ENCODE measurements around the gene PAXIP1. TPM values are rescaled to one million over a fixed set of nuclear protein-coding genes. Genes with fewer than 3 reads are reported as not detected.

Gene PAXIP1
- polyA plus RNA-seq, 4 donors = 3.8 to 14.4 (median 6.2) TPM

DNA sequence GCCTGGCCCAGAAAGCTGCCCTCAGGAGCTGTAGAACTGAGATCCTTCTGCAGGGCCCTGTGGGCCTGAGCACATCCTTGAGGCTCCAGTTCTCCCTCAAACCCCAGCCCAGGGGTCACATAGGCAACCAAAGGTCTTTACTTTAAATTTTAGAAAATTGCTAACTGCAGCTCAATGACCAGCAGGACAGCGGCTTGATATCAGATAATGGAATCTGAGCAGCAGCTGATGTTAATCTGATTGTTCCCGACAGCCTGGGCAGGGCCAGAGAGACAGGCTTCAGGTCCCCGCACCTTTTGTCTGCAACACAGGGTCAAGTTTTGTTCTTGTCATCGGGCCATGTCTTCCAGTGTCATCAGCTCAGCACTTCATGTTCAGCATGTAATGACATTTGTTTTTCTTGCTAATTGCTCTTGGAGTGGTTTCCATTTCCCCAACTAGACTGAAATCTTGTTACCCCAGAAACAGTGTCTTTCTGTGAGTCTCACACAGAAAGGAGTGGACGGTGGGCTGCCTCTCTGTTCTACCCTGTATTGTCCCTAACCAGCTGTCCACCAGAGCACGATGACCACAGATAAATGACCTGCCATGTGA lies 91.0 kb downstream of the PAXIP1 start:
- Histone ChIP-seq H3K4me3 (ENCODE audit: low read depth in 1 of 3, low read length in 3 of 3) (no peak overlapping the region), H3K9me3 (ENCODE audit: control insufficient read depth in 2 of 2, insufficient read depth in 1 of 2, low read depth in 1 of 2, low read length in 1 of 2) (peaks cover 0 to 17% of the 10 kb centered on the region in 2 donors), H3K27ac (ENCODE audit: low read depth in 1 of 3, low read length in 2 of 3) (no peak overlapping the region), H3K4me1 (ENCODE audit: control insufficient read depth in 3 of 3, insufficient read depth in 2 of 3, low read depth in 1 of 3, low read length in 2 of 3) (no peaks in the 10 kb centered on the region), H3K36me3 (ENCODE audit: control insufficient read depth in 3 of 3, insufficient read depth in 2 of 3, low read depth in 1 of 3, low read length in 3 of 3) (no peaks in the 10 kb centered on the region), H3K27me3 (ENCODE audit: control insufficient read depth in 3 of 3, insufficient read depth in 3 of 3, low read length in 3 of 3) (peaks cover 0 to 14% (median 5%) of the 10 kb centered on the region in 3 donors)
- FAIRE-seq = no peak
- WGBS, 3 donors = 83 to 87% (median 83%) methylated on average over 6 of the region's 6 CpGs
- no peak for DNase-seq

DNA sequence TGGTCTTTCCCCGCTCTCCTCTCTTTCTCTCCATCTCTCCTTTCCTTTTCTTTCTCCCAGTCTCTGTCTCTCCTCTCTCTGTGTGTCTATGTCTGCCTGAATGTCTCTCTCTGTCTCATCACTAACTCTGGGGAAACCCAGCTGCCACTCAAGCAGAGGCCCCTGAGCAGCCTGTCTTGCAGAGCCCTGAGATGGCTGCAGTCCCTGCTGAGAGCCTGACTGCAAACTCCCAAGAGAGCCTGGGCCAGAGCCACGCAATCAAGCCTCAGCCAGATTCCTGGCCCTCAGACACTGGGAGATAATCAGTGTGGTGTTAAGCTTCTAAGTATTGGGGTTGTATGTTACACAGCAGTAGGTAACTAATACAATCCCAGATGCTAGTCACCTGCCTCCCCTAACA lies 91.5 kb downstream of the PAXIP1 start:
- no peak for DNase-seq
- Histone ChIP-seq H3K4me3 (ENCODE audit: low read depth in 1 of 3, low read length in 3 of 3) (no peak overlapping the region), H3K9me3 (ENCODE audit: control insufficient read depth in 2 of 2, insufficient read depth in 1 of 2, low read depth in 1 of 2, low read length in 1 of 2) (peaks cover 0 to 17% of the 10 kb centered on the region in 2 donors), H3K27ac (ENCODE audit: low read depth in 1 of 3, low read length in 2 of 3) (no peak overlapping the region), H3K4me1 (ENCODE audit: control insufficient read depth in 3 of 3, insufficient read depth in 2 of 3, low read depth in 1 of 3, low read length in 2 of 3) (no peaks in the 10 kb centered on the region), H3K36me3 (ENCODE audit: control insufficient read depth in 3 of 3, insufficient read depth in 2 of 3, low read depth in 1 of 3, low read length in 3 of 3) (no peaks in the 10 kb centered on the region), H3K27me3 (ENCODE audit: control insufficient read depth in 3 of 3, insufficient read depth in 3 of 3, low read length in 3 of 3) (peaks cover 0 to 14% (median 3%) of the 10 kb centered on the region in 3 donors)
- FAIRE-seq = no peak
- WGBS, 3 donors = 86 to 100% (median 90%) methylated on average over 2 of the region's 2 CpGs

DNA sequence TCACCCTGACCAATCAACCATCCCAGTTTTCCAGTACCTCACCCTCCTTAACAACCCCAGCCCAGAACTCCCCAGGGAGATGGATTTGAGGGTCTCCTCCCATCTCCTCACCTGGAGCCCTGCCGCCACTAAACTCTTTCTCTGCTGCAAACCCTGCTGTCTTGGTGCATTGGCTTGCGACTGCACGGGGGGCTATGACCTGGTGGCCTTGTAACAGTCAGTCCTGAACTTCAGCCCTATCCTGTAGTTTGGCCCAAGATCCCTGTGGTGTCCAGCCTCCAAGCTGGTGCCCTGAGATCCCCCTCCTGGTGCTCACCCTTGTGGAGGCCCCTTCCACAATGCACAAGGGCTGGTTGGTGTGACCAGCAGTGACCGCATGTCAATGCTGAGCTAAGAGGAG lies 91.9 kb downstream of the PAXIP1 start:
- H3K4me1 ChIP-seq (ENCODE audit: control insufficient read depth in 3 of 3, insufficient read depth in 2 of 3, low read depth in 1 of 3, low read length in 2 of 3) = no peaks in the 10 kb centered on the region
- no peaks in the 10 kb centered on the region for H3K36me3 ChIP-seq (ENCODE audit: control insufficient read depth in 3 of 3, insufficient read depth in 2 of 3, low read depth in 1 of 3, low read length in 3 of 3)
- FAIRE-seq = no peak
- WGBS, 3 donors = 72 to 99% (median 96%) methylated on average over 4 of the region's 4 CpGs
- DNase-seq = no peak
- H3K27ac ChIP-seq (ENCODE audit: low read depth in 1 of 3, low read length in 2 of 3) = no peak overlapping the region
- H3K9me3 ChIP-seq (ENCODE audit: control insufficient read depth in 2 of 2, insufficient read depth in 1 of 2, low read depth in 1 of 2, low read length in 1 of 2) = peaks cover 0 to 17% of the 10 kb centered on the region in 2 donors
- H3K4me3 ChIP-seq (ENCODE audit: low read depth in 1 of 3, low read length in 3 of 3) = no peak overlapping the region
- H3K27me3 ChIP-seq (ENCODE audit: control insufficient read depth in 3 of 3, insufficient read depth in 3 of 3, low read length in 3 of 3) = peaks cover 0 to 14% (median 3%) of the 10 kb centered on the region in 3 donors

DNA sequence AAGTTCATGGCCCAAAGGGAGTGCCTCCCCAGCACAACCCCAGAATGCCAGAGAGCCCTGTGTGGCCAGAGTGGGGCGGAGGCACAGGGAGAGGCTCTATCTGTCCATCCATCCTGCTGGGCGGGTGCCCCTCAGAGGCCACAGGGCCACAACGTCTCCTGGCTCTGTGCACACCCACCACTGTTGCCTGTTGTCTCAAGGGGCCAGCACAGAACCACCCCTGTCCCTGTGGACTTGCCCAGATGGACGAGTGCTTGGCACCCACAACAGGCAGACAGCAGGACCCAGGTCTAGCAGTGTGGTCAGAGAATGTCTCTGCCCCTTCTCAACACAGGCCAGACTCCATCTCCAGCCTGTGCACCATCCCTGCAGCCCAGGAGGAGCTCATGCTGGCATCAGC lies 92.8 kb downstream of the PAXIP1 start:
- no peak overlapping the region for H3K4me3 ChIP-seq (ENCODE audit: low read depth in 1 of 3, low read length in 3 of 3)
- no peak overlapping the region for H3K27ac ChIP-seq (ENCODE audit: low read depth in 1 of 3, low read length in 2 of 3)
- no peaks in the 10 kb centered on the region for H3K36me3 ChIP-seq (ENCODE audit: control insufficient read depth in 3 of 3, insufficient read depth in 2 of 3, low read depth in 1 of 3, low read length in 3 of 3)
- WGBS, 3 donors = 60 to 73% (median 68%) methylated on average over 4 of the region's 4 CpGs
- peaks cover 0 to 17% of the 10 kb centered on the region in 2 donors for H3K9me3 ChIP-seq (ENCODE audit: control insufficient read depth in 2 of 2, insufficient read depth in 1 of 2, low read depth in 1 of 2, low read length in 1 of 2)
- FAIRE-seq = no peak
- no peaks in the 10 kb centered on the region for H3K4me1 ChIP-seq (ENCODE audit: control insufficient read depth in 3 of 3, insufficient read depth in 2 of 3, low read depth in 1 of 3, low read length in 2 of 3)
- H3K27me3 ChIP-seq (ENCODE audit: control insufficient read depth in 3 of 3, insufficient read depth in 3 of 3, low read length in 3 of 3) = peaks cover 0 to 13% (median 0%) of the 10 kb centered on the region in 3 donors
- no peak for DNase-seq

DNA sequence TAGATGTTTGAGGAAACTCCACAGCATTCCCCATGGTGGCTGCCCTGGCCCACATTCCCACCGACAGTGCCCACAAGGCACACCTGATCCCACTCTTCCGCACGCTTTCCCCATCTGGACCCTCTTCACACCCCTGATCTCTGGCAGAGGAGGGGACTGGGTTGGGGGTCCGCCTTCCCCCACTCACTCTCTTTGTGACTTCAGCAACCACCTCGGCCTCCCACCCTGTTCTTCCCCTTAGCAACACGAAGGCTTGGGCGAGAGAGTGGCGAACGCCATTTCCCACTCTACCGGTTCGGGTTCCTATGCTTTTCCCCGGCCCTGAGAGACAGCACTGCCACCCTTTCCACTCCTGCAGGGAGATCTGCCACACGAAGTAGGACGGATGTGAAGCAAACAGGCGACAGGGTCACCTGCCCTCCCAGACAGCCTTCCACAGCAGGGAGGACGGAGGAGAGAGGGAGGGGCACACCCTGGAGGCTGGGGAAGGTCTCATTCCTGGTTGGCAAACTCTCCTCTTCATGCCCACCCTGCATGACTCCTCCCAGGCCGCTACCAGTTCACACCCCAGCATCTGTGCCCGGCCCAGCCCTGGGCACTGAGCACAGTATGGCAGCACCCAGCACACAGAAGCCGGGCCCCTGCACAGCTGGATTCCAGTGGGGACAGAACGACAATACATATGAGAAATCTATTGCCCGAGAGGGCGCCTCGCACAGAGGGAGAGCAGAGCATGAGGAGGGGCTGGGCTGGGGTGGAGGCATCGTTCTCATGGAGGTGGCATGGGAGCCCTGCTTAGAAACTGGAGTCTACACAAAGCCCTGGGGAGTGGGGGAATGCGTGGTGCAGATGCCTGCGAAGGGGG lies 93.5 kb downstream of the PAXIP1 start:
- FAIRE-seq (no peak), DNase-seq (no peak)
- Histone ChIP-seq H3K36me3 (ENCODE audit: control insufficient read depth in 3 of 3, insufficient read depth in 2 of 3, low read depth in 1 of 3, low read length in 3 of 3) (no peaks in the 10 kb centered on the region), H3K4me1 (ENCODE audit: control insufficient read depth in 3 of 3, insufficient read depth in 2 of 3, low read depth in 1 of 3, low read length in 2 of 3) (no peaks in the 10 kb centered on the region), H3K27ac (ENCODE audit: low read depth in 1 of 3, low read length in 2 of 3) (no peak overlapping the region), H3K4me3 (ENCODE audit: low read depth in 1 of 3, low read length in 3 of 3) (no peak overlapping the region), H3K9me3 (ENCODE audit: control insufficient read depth in 2 of 2, insufficient read depth in 1 of 2, low read depth in 1 of 2, low read length in 1 of 2) (peaks cover 0 to 17% of the 10 kb centered on the region in 2 donors), H3K27me3 (ENCODE audit: control insufficient read depth in 3 of 3, insufficient read depth in 3 of 3, low read length in 3 of 3) (peaks cover 0 to 6% (median 0%) of the 10 kb centered on the region in 3 donors)
- WGBS, 3 donors = 80 to 81% (median 80%) methylated on average over 25 to 26 of the region's 26 CpGs

DNA sequence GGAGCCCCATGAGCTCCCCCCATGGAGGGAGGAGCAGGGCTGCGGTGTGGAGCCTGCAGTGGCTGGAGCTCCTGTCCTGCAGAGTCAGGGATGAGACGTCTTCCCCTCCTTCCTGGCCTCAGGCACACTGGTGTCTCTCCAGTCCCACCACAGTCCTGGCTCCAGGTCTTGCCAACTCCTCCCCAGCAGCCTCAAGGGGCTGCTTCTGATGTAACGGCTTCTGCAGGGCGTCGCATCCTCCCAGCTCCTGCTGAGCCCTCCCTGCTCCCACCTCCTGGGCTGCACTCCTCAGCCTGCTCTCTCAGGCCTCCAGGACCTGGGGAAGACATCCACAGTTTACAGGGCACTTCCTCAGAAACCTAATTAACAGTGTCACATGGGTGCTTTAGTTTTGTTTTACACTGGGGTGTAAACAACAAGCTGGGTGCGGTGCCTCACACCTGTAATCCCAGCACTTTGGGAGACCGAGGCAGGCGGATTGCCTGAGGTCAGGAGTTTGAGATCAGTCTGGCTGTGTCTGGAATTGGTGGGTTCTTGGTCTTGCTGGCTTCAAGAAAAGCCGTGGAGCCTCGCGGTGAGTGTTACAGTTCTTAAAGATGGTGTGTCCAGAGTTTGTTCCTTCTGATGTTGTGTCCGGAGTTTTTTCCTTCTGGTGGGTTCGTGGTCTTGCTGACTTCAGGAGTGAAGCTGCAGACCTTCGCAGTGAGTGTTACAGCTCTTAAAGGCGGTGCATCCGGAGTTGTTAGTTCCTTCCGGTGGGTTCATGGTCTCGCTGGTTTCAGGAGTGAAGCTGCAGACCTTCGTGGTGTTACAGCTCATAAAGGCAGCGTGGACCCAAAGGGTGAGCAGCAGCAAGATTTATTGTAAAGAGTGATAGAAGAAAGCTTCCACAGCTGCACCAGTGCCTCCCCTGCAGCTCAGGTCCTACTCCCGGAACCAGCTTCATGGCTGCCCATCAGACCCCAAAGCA lies 95.0 kb downstream of the PAXIP1 start:
- 76 to 78% (median 76%) methylated on average over 21 of the region's 21 CpGs for WGBS, 3 donors
- no peaks in the 10 kb centered on the region for H3K27me3 ChIP-seq (ENCODE audit: control insufficient read depth in 3 of 3, insufficient read depth in 3 of 3, low read length in 3 of 3)
- no peak for FAIRE-seq

DNA sequence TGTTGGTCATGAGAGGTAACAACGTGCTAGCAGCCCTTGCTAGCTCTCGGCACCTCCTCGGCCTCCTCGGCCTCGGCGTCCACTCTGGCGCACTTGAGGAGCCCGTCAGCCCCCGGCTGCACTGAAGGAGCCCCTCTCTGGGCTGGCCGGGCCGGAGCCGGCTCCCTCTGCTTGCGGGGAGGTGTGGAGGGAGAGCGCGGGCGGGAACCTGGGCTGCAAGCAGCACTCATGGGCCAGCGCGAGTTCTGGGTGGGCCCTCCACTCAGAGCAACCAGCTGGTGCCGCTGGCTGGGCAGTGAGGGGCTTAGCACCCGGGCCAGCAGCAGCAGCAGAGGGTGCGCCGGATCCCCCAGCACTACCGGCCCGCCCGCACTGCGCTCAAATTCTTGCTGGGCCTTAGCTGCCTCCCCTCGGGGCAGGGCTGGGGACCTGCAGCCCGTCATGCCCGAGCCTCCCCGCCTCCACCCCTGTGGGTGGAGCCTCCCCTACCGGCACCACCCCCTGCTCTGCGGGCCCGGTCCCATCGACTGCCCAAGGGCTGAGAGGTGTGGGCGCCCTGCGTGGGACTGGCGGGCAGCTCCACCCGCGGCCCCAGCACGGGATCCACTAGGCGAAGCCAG lies 96.1 kb downstream of the PAXIP1 start:
- FAIRE-seq = no peak
- H3K27me3 ChIP-seq (ENCODE audit: control insufficient read depth in 3 of 3, insufficient read depth in 3 of 3, low read length in 3 of 3) = no peaks in the 10 kb centered on the region
- DNase-seq = no peak
- H3K36me3 ChIP-seq (ENCODE audit: control insufficient read depth in 3 of 3, insufficient read depth in 2 of 3, low read depth in 1 of 3, low read length in 3 of 3) = no peaks in the 10 kb centered on the region
- no peak overlapping the region for H3K27ac ChIP-seq (ENCODE audit: low read depth in 1 of 3, low read length in 2 of 3)
- 89 to 96% (median 96%) methylated on average over 35 to 41 of the region's 41 CpGs for WGBS, 3 donors
- H3K4me1 ChIP-seq (ENCODE audit: control insufficient read depth in 3 of 3, insufficient read depth in 2 of 3, low read depth in 1 of 3, low read length in 2 of 3) = no peaks in the 10 kb centered on the region
- H3K4me3 ChIP-seq (ENCODE audit: low read depth in 1 of 3, low read length in 3 of 3) = no peak overlapping the region
- peaks cover 0 to 17% of the 10 kb centered on the region in 2 donors for H3K9me3 ChIP-seq (ENCODE audit: control insufficient read depth in 2 of 2, insufficient read depth in 1 of 2, low read depth in 1 of 2, low read length in 1 of 2)

More for the DNA sequence above, 95.0 kb downstream of the PAXIP1 start:
- Histone ChIP-seq H3K4me1 (ENCODE audit: control insufficient read depth in 3 of 3, insufficient read depth in 2 of 3, low read depth in 1 of 3, low read length in 2 of 3) (no peaks in the 10 kb centered on the region), H3K9me3 (ENCODE audit: control insufficient read depth in 2 of 2, insufficient read depth in 1 of 2, low read depth in 1 of 2, low read length in 1 of 2) (peaks cover 0 to 17% of the 10 kb centered on the region in 2 donors), H3K4me3 (ENCODE audit: low read depth in 1 of 3, low read length in 3 of 3) (no peak overlapping the region), H3K27ac (ENCODE audit: low read depth in 1 of 3, low read length in 2 of 3) (no peak overlapping the region), H3K36me3 (ENCODE audit: control insufficient read depth in 3 of 3, insufficient read depth in 2 of 3, low read depth in 1 of 3, low read length in 3 of 3) (no peaks in the 10 kb centered on the region)
- DNase-seq = no peak

DNA sequence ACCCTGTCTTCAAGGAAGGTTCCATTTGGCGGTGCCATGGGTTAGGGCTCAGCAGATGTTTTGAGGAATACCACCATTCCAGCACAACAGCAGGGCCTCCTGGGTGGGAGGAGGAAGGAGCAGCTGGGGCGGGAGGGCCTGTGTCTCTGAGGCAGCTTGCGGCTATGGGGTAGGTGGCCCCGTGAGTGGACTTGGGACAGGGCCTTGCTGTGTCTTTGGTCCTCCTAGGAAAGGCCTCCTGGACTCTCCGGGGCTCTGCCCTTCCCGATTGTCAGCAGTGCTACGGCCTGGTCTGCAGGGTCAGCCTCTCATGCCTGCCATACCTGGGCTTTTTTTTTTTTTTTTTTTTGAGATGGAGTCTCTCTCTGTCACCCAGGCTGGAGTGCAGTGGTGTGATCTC lies 96.7 kb downstream of the PAXIP1 start:
- peaks cover 0 to 12% of the 10 kb centered on the region in 2 donors for H3K9me3 ChIP-seq (ENCODE audit: control insufficient read depth in 2 of 2, insufficient read depth in 1 of 2, low read depth in 1 of 2, low read length in 1 of 2)
- H3K4me1 ChIP-seq (ENCODE audit: control insufficient read depth in 3 of 3, insufficient read depth in 2 of 3, low read depth in 1 of 3, low read length in 2 of 3) = no peaks in the 10 kb centered on the region
- H3K36me3 ChIP-seq (ENCODE audit: control insufficient read depth in 3 of 3, insufficient read depth in 2 of 3, low read depth in 1 of 3, low read length in 3 of 3) = no peaks in the 10 kb centered on the region
- H3K27ac ChIP-seq (ENCODE audit: low read depth in 1 of 3, low read length in 2 of 3) = no peak overlapping the region
- WGBS, 3 donors = 86 to 98% (median 93%) methylated on average over 6 to 7 of the region's 7 CpGs
- no peak for DNase-seq
- no peaks in the 10 kb centered on the region for H3K27me3 ChIP-seq (ENCODE audit: control insufficient read depth in 3 of 3, insufficient read depth in 3 of 3, low read length in 3 of 3)
- FAIRE-seq = no peak
- no peak overlapping the region for H3K4me3 ChIP-seq (ENCODE audit: low read depth in 1 of 3, low read length in 3 of 3)
